Breast epithelium (tissue), 3 donors: ENCODE measurements around the gene WWOX.

Experiments used
- POLR2AphosphoS5 ChIP-seq, 3 donors: sonication (generic); formaldehyde crosslinking; IDR thresholded peaks; one replicate each; pipeline ENCODE4 v1.6.1; 2017; ENCODE audit warnings: antibody characterized with exemption in 3 of 3
- TF ChIP-seq, protein P1 (sequence below), 3 donors: fragments of 450-650 bp; IDR thresholded peaks; one replicate each; pipeline ENCODE4 v1.5.1; 2016 to 2017; ENCODE audit warnings: antibody characterized with exemption in 3 of 3, mild to moderate bottlenecking in 3 of 3, moderate library complexity in 3 of 3

DNA sequence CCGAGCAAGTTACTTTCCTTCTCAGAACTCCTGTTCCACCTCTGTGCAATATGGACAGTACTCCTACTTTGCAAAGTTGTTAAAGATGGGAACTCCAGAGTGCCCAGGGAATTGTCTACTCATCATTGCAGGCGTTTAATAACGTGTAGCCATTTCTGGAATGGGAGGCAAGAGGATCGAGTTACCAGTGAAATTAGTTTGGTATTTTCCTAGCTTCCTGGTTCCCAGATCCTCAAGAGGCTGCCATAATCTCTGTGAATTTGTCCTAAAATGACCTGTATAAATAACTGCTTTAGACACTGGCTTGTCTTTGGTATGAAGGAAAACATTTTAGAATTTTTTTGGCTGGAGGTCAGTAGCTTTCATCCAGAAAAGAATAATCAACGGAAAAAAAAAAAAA, 27.7 kb downstream of the WWOX start:
- TF ChIP-seq, protein P1, sequence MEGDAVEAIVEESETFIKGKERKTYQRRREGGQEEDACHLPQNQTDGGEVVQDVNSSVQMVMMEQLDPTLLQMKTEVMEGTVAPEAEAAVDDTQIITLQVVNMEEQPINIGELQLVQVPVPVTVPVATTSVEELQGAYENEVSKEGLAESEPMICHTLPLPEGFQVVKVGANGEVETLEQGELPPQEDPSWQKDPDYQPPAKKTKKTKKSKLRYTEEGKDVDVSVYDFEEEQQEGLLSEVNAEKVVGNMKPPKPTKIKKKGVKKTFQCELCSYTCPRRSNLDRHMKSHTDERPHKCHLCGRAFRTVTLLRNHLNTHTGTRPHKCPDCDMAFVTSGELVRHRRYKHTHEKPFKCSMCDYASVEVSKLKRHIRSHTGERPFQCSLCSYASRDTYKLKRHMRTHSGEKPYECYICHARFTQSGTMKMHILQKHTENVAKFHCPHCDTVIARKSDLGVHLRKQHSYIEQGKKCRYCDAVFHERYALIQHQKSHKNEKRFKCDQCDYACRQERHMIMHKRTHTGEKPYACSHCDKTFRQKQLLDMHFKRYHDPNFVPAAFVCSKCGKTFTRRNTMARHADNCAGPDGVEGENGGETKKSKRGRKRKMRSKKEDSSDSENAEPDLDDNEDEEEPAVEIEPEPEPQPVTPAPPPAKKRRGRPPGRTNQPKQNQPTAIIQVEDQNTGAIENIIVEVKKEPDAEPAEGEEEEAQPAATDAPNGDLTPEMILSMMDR (IDR thresholded peaks at IDR 0.05) = no peak
- TF ChIP-seq POLR2AphosphoS5 (IDR thresholded peaks at IDR 0.05) = no peak
